HL-60 (cell line): Measurements from ENCODE around the gene RUBCN.
"Not testable (repeated sequence)": the region's sequence is repeated elsewhere in the genome, so short reads cannot be mapped to it uniquely, and the experiment has no call there.

Experiments
- POLR2AphosphoS5 ChIP-seq: IDR thresholded peaks from 2 replicates; pipeline ENCODE4 v1.6.1; 2012; ENCODE audit warnings: low read depth
- TF ChIP-seq, protein P1 (sequence below): IDR thresholded peaks from one replicate; pipeline ENCODE4 v1.5.1; 2011; ENCODE audit warnings: low read length, control low read depth, inconsistent platforms; ENCODE audit not compliant: insufficient read depth
- TF ChIP-seq, protein P2 (sequence below): IDR thresholded peaks from 2 replicates; pipeline ENCODE4 v1.6.1; 2012; ENCODE audit warnings: low read depth; ENCODE audit not compliant: insufficient replicate concordance

GRCh38 chr3:197661234-197661834, 75.4 kb downstream of the RUBCN start:
- TF ChIP-seq, protein P1, sequence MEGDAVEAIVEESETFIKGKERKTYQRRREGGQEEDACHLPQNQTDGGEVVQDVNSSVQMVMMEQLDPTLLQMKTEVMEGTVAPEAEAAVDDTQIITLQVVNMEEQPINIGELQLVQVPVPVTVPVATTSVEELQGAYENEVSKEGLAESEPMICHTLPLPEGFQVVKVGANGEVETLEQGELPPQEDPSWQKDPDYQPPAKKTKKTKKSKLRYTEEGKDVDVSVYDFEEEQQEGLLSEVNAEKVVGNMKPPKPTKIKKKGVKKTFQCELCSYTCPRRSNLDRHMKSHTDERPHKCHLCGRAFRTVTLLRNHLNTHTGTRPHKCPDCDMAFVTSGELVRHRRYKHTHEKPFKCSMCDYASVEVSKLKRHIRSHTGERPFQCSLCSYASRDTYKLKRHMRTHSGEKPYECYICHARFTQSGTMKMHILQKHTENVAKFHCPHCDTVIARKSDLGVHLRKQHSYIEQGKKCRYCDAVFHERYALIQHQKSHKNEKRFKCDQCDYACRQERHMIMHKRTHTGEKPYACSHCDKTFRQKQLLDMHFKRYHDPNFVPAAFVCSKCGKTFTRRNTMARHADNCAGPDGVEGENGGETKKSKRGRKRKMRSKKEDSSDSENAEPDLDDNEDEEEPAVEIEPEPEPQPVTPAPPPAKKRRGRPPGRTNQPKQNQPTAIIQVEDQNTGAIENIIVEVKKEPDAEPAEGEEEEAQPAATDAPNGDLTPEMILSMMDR = not testable (repeated sequence)
- TF ChIP-seq, protein P2, sequence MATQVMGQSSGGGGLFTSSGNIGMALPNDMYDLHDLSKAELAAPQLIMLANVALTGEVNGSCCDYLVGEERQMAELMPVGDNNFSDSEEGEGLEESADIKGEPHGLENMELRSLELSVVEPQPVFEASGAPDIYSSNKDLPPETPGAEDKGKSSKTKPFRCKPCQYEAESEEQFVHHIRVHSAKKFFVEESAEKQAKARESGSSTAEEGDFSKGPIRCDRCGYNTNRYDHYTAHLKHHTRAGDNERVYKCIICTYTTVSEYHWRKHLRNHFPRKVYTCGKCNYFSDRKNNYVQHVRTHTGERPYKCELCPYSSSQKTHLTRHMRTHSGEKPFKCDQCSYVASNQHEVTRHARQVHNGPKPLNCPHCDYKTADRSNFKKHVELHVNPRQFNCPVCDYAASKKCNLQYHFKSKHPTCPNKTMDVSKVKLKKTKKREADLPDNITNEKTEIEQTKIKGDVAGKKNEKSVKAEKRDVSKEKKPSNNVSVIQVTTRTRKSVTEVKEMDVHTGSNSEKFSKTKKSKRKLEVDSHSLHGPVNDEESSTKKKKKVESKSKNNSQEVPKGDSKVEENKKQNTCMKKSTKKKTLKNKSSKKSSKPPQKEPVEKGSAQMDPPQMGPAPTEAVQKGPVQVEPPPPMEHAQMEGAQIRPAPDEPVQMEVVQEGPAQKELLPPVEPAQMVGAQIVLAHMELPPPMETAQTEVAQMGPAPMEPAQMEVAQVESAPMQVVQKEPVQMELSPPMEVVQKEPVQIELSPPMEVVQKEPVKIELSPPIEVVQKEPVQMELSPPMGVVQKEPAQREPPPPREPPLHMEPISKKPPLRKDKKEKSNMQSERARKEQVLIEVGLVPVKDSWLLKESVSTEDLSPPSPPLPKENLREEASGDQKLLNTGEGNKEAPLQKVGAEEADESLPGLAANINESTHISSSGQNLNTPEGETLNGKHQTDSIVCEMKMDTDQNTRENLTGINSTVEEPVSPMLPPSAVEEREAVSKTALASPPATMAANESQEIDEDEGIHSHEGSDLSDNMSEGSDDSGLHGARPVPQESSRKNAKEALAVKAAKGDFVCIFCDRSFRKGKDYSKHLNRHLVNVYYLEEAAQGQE = not testable (repeated sequence)
- not testable (repeated sequence) for TF ChIP-seq POLR2AphosphoS5
